ACC112 (cell line): Measurements from ENCODE around the gene COMMD4.

Experiments used
- H2AFZ ChIP-seq: fragments of 200-600 bp; sonication (generic); one replicate; pipeline ENCODE4 v1.6.0; 2017; ENCODE audit warnings: antibody characterized with exemption, low read length; ENCODE audit not compliant: unreplicated experiment
- H3K27ac ChIP-seq: fragments of 200-600 bp; sonication (generic); 2 replicates; pipeline ENCODE4 v1.5.1; 2014; ENCODE audit warnings: low read depth, mild to moderate bottlenecking, antibody characterized with exemption, low read length, moderate library complexity
- H3K27me3 ChIP-seq: fragments of 200-600 bp; sonication (generic); 2 replicates; pipeline ENCODE4 v1.6.1; 2014; ENCODE audit warnings: mild to moderate bottlenecking, antibody characterized with exemption, low read length, moderate library complexity, mixed read lengths; ENCODE audit not compliant: insufficient read depth
- H3K36me3 ChIP-seq: fragments of 200-600 bp; sonication (generic); 2 replicates; pipeline ENCODE4 v1.6.1; 2016; ENCODE audit warnings: mild to moderate bottlenecking, antibody characterized with exemption, low read length, moderate library complexity, mixed read lengths; ENCODE audit not compliant: insufficient read depth
- H3K4me1 ChIP-seq: fragments of 200-600 bp; sonication (generic); one replicate; pipeline ENCODE4 v1.6.1; 2016; ENCODE audit warnings: low read length, mixed read lengths; ENCODE audit not compliant: insufficient read depth, unreplicated experiment, control insufficient read depth
- H3K4me3 ChIP-seq: fragments of 200-600 bp; sonication (generic); 2 replicates; pipeline ENCODE4 v1.5.1; 2014; ENCODE audit warnings: mild to moderate bottlenecking, low read depth, low read length
- H3K79me2 ChIP-seq: fragments of 200-600 bp; sonication (generic); one replicate; pipeline ENCODE4 v1.6.0; 2016; ENCODE audit warnings: low read length; ENCODE audit not compliant: control insufficient read depth, unreplicated experiment, insufficient read depth

Gene COMMD4

GRCh38 chr15:75357976-75358673, 22.3 kb downstream of the COMMD4 start:
- Histone ChIP-seq H3K4me3 (no peak overlapping the region), H3K27ac (no peak overlapping the region), H3K79me2 (no peaks in the 10 kb centered on the region), H3K27me3 (no peaks in the 10 kb centered on the region), H3K4me1 (no peaks in the 10 kb centered on the region), H2AFZ (no peak overlapping the region), H3K36me3 (peaks cover 3% of the 10 kb centered on the region; the same call in 1 of the 2 replicates)

GRCh38 chr15:75358771-75359536, 23.1 kb downstream of the COMMD4 start:
- no peak overlapping the region for H3K4me3 ChIP-seq
- H3K4me1 ChIP-seq = no peaks in the 10 kb centered on the region
- H3K36me3 ChIP-seq = peaks cover 3% of the 10 kb centered on the region; the same call in 1 of the 2 replicates
- H2AFZ ChIP-seq = no peak overlapping the region
- no peaks in the 10 kb centered on the region for H3K79me2 ChIP-seq
- H3K27ac ChIP-seq = no peak overlapping the region
- no peaks in the 10 kb centered on the region for H3K27me3 ChIP-seq

- Histone ChIP-seq H3K27me3 (no peaks in the 10 kb centered on the region), H3K27ac (no peak overlapping the region), H3K79me2 (no peaks in the 10 kb centered on the region), H2AFZ (no peak overlapping the region), H3K36me3 (peaks cover 7% of the 10 kb centered on the region; the same call in 1 of the 2 replicates), H3K4me1 (no peaks in the 10 kb centered on the region), H3K4me3 (no peak overlapping the region)
Measured at GRCh38 chr15:75359537-75360250, 23.8 kb downstream of the COMMD4 start.

GRCh38 chr15:75360391-75360790, 24.5 kb downstream of the COMMD4 start:
- Histone ChIP-seq H2AFZ (no peak overlapping the region), H3K27ac (no peak overlapping the region), H3K4me3 (no peak overlapping the region), H3K27me3 (no peaks in the 10 kb centered on the region), H3K79me2 (no peaks in the 10 kb centered on the region), H3K36me3 (peaks cover 7% of the 10 kb centered on the region; the same call in 1 of the 2 replicates), H3K4me1 (no peaks in the 10 kb centered on the region)

GRCh38 chr15:75360856-75361255, 25.0 kb downstream of the COMMD4 start:
- H3K27ac ChIP-seq = no peak overlapping the region
- H3K4me1 ChIP-seq = no peaks in the 10 kb centered on the region
- peaks cover 7% of the 10 kb centered on the region; the same call in 1 of the 2 replicates for H3K36me3 ChIP-seq
- H3K4me3 ChIP-seq = no peak overlapping the region
- no peak overlapping the region for H2AFZ ChIP-seq
- no peaks in the 10 kb centered on the region for H3K27me3 ChIP-seq
- H3K79me2 ChIP-seq = no peaks in the 10 kb centered on the region

GRCh38 chr15:75361361-75361988, 25.6 kb downstream of the COMMD4 start:
- Histone ChIP-seq H3K27me3 (no peaks in the 10 kb centered on the region), H3K36me3 (peaks cover 7% of the 10 kb centered on the region; the same call in 1 of the 2 replicates), H3K4me3 (no peak overlapping the region), H3K4me1 (no peaks in the 10 kb centered on the region), H3K27ac (no peak overlapping the region), H3K79me2 (peaks cover 2% of the 10 kb centered on the region), H2AFZ (no peak overlapping the region)

- H3K27me3 ChIP-seq = no peaks in the 10 kb centered on the region
- no peak overlapping the region for H3K4me3 ChIP-seq
- peaks cover 6% of the 10 kb centered on the region for H3K79me2 ChIP-seq
- H3K27ac ChIP-seq = no peak overlapping the region
- H3K36me3 ChIP-seq = peaks cover 7% of the 10 kb centered on the region; the same call in 1 of the 2 replicates
- peaks cover 2% of the 10 kb centered on the region for H3K4me1 ChIP-seq
- H2AFZ ChIP-seq = no peak overlapping the region
Measured at GRCh38 chr15:75361989-75362641, 26.3 kb downstream of the COMMD4 start.

- Histone ChIP-seq H3K79me2 (peaks cover 9% of the 10 kb centered on the region), H3K4me1 (peaks cover 8% of the 10 kb centered on the region), H3K36me3 (peaks cover 7% of the 10 kb centered on the region; the same call in 1 of the 2 replicates), H3K27ac (no peak overlapping the region), H2AFZ (no peak overlapping the region), H3K27me3 (no peaks in the 10 kb centered on the region), H3K4me3 (no peak overlapping the region)
Measured at GRCh38 chr15:75362642-75363249, 26.9 kb downstream of the COMMD4 start.

- no peaks in the 10 kb centered on the region for H3K27me3 ChIP-seq
- peaks cover 4% of the 10 kb centered on the region; the same call in 1 of the 2 replicates for H3K36me3 ChIP-seq
- no peak overlapping the region for H2AFZ ChIP-seq
- no peak overlapping the region for H3K4me3 ChIP-seq
- H3K27ac ChIP-seq = no peak overlapping the region
- peaks cover 9% of the 10 kb centered on the region for H3K79me2 ChIP-seq
- H3K4me1 ChIP-seq = peaks cover 8% of the 10 kb centered on the region
Measured at GRCh38 chr15:75363786-75364185, 27.9 kb downstream of the COMMD4 start.
